ENCODE data around the gene SESTD1.
"Not testable (repeated sequence)": the region's sequence is repeated elsewhere in the genome, so short reads cannot be mapped to it uniquely, and the experiment has no call there.

Gene SESTD1

DNA sequence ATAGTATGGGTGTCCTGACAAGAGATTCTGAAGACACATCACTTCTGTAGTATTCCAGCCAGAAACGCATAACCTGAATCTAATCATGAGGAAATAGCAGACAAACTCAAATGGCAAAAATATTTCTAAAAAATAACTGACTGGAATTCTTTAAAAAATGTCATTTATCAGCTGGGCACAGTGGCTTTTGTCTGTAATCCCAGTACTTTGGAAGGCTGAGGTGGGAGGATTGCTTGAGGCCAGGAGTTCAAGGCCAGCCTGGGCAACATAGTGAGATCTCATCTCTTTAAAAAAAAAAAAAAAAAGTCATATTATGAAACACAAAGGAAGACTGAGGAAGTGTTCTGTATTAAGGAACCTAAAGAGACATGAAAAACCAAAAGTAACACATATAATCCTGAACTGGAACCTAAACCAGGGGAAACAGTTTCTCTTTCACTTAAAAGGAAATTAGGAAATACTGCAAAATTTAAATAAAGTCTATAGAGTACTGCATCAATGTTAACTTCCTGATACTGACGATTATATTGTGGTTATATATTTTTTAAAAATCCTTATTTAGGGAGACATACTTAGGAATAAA lies 29.9 kb downstream of the SESTD1 start:
- Mint-ChIP-seq H3K27ac (no peak overlapping the region), H3K36me3 (peaks cover 10% of the 10 kb centered on the region), H3K4me1 (peaks cover 32% of the 10 kb centered on the region), H3K4me3 (no peak overlapping the region), H3K27me3 (no peaks in the 10 kb centered on the region), H3K9me3 (peaks cover 4% of the 10 kb centered on the region)
- ATAC-seq = no peak

DNA sequence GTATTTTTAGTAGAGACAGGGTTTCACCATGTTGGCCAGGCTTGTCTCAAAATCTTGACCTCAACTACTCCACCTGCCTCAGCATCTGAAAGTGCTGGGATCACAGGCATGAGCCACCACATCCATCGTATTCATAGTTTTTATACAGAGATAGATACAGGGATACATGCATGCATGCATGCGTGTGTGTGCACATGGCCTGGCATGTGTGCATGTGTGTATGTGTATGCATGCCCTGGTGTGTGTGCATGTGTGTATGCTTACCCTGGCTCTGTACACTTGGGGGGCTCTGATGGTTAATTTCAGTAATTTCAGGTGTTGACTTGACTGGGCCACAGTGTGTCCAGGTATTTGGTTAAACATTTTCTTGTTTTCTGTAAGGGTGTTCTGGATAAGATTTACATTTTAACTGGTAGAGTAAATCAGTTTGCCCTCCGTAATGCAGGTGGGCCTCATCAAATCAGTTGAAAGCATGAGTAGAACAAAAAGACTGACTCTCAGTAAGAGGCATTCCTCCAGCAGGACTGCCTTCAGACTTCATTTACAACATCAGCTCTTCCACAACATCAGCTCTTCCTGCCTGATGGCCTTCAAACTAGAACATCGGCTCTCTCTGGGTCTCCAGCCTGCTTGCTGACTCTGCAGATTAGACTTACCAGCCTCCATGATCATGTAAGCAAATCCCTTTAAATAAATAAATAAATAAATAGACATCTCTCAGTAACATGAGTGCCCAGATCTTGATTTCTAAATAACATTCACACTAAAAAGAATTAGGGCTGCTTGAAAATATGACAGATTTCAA lies 30.8 kb downstream of the SESTD1 start:
- ATAC-seq = no peak
- Mint-ChIP-seq H3K27me3 (no peaks in the 10 kb centered on the region), H3K36me3 (peaks cover 10% of the 10 kb centered on the region), H3K4me3 (no peak overlapping the region), H3K27ac (no peak overlapping the region), H3K9me3 (peaks cover 4% of the 10 kb centered on the region), H3K4me1 (peaks cover 24% of the 10 kb centered on the region)

DNA sequence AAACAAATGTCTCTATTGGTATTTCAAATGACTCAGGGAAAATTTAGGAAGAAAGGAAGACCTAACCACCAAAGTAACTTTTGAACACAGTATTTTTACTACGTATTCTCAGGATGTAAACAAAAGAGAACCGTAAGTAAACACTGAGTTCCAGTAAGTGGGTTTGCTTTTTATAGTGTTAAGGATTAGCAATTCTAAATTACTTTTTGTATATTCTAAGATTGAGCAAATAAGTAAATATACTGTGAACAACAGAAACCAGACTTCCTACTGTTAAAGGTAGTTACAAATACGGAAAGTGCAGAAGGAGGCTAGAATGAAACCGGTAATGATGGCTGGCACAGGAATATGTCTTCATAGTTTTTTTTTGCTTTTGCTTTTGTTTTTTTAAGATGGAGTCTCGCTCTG lies 31.5 kb downstream of the SESTD1 start:
- no peak overlapping the region for H3K27ac Mint-ChIP-seq
- H3K36me3 Mint-ChIP-seq = peaks cover 10% of the 10 kb centered on the region
- H3K27me3 Mint-ChIP-seq = no peaks in the 10 kb centered on the region
- no peak for ATAC-seq
- peaks cover 21% of the 10 kb centered on the region for H3K4me1 Mint-ChIP-seq
- no peak overlapping the region for H3K4me3 Mint-ChIP-seq
- peaks cover 4% of the 10 kb centered on the region for H3K9me3 Mint-ChIP-seq

DNA sequence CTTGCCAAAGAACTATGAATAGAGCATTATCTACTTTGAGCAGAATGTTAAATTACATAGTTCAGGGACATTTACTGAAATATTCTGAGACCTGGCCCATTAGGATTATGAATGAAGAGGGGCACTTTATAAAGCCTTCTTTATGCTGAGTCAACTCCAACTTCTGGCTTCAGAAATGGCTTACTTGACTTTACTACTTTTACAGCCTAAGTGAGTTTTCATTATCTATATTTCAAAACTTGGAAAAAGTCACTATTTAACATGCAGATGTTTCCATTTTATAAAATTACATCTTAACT lies 37.7 kb downstream of the SESTD1 start:
- no peak for ATAC-seq
- Mint-ChIP-seq H3K4me3 (no peak overlapping the region), H3K36me3 (no peaks in the 10 kb centered on the region), H3K27me3 (no peaks in the 10 kb centered on the region), H3K4me1 (peaks cover 29% of the 10 kb centered on the region), H3K27ac (no peak overlapping the region), H3K9me3 (no peaks in the 10 kb centered on the region)

DNA sequence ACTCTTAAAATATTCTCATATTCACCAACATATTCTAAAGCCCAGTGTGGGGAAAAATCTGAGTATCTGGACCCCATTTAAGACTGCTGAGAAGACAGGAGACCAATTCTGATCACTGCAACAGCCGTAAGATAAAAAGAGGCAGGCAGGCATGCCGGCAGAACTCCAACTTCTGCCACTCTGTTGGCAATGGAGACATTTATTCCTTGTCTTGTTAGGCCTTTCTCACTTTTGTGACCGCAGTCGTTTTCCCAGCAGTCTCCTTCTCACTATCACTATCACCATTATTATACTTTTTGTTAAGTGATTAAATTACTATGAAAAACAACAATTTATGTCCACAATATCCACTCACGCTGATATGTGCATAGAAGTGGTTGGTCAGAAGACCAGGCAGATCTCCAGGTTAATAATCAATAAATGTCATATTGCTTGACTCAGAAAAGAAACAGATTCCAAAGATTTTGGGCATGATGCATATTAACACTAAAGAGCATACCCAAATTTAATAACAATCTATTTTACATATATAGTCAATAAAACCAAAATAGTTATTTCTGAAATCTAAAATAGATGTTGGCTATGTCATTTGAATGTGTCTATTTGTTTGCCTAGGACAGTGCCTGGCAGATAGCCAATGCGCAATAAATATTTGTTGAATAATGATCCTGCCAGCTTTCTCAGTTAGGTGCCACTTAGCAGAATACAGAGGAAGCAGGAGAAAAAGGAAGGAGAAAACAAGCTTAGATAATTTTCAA lies 38.2 kb downstream of the SESTD1 start:
- ATAC-seq = no peak
- no peaks in the 10 kb centered on the region for H3K9me3 Mint-ChIP-seq
- no peak overlapping the region for H3K27ac Mint-ChIP-seq
- peaks cover 29% of the 10 kb centered on the region for H3K4me1 Mint-ChIP-seq
- no peak overlapping the region for H3K4me3 Mint-ChIP-seq
- H3K36me3 Mint-ChIP-seq = no peaks in the 10 kb centered on the region
- no peaks in the 10 kb centered on the region for H3K27me3 Mint-ChIP-seq

DNA sequence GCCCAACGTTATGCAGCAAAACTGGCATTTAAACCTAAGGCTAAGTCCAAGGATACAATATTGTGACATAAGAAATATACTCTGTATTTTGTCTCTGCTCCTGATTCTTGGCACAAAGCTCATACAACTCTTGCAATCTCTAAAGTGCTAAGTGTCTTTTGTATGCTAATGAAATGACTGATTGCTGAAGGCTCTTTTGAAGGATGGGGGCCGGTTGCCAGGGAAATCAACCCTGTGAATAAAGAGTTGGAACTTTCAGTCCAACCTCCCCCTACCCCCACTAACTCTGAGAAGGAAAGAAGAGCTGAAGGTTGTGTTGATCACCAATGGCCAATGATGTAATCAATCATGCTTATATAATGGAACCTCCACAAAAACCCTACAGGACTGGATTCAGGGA lies 40.3 kb downstream of the SESTD1 start:
- ATAC-seq = no peak
- Mint-ChIP-seq H3K27me3 (no peaks in the 10 kb centered on the region), H3K4me3 (no peak overlapping the region), H3K9me3 (no peaks in the 10 kb centered on the region), H3K27ac (no peak overlapping the region), H3K36me3 (no peaks in the 10 kb centered on the region), H3K4me1 (peaks cover 23% of the 10 kb centered on the region)

DNA sequence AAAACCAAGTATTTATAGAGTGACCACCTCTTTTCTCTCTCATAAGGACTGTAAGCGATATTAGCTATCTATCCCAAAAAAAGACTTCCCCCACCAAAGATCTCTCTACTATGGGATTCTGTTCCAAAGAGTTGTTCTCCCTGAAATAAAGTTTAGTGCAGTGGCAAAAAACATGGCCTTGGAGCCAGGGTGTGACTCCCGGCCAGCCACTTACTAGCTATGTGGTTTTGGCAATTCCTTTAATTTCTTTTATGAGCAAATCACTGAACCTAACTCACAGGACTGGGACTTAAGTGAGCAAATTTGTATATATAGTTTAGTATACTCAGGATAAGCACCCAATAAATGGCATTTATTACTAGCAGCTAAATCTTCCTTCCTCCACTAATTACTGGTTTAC lies 42.6 kb downstream of the SESTD1 start:
- H3K4me1 Mint-ChIP-seq = peaks cover 19% of the 10 kb centered on the region
- no peak overlapping the region for H3K4me3 Mint-ChIP-seq
- no peaks in the 10 kb centered on the region for H3K36me3 Mint-ChIP-seq
- H3K9me3 Mint-ChIP-seq = no peaks in the 10 kb centered on the region
- no peak for ATAC-seq
- H3K27ac Mint-ChIP-seq = no peak overlapping the region
- no peaks in the 10 kb centered on the region for H3K27me3 Mint-ChIP-seq

DNA sequence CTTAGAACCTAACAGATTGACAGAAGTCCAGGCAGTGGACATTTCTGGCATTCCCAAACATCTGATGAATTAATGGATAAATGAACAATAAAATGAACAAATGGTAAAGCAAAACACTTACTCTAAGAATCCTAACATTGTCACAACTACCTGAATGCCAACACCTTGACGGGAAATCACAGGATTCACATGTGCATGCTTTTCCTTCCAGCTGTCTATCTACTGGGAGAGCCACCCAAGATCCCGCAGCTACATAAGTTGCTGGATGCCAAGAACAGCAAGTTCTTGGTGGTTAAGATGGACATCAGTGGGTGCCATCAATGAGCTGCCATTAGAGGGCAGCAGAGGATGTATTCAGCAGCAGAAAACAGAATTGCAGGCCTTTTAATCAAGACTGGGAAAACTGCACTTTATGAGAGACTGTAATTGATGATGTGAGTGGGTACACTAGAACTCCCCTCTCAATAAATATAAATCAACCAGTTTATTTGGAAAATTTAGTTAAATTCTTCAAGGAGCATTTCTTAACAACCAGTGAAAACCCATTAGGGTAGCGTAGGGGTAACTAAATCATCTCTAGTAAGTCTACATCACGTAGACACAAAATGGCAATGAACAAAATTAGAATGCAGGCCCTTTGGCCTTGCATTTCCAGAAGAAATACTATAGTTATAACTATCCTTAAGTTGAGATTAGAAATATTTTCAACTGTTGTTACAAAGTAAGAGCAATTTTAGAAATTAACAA lies 45.6 kb downstream of the SESTD1 start:
- Mint-ChIP-seq H3K27ac (no peak overlapping the region), H3K9me3 (no peaks in the 10 kb centered on the region), H3K36me3 (peaks cover 10% of the 10 kb centered on the region), H3K4me1 (peaks cover 29% of the 10 kb centered on the region), H3K4me3 (no peak overlapping the region), H3K27me3 (no peaks in the 10 kb centered on the region)
- ATAC-seq = no peak

DNA sequence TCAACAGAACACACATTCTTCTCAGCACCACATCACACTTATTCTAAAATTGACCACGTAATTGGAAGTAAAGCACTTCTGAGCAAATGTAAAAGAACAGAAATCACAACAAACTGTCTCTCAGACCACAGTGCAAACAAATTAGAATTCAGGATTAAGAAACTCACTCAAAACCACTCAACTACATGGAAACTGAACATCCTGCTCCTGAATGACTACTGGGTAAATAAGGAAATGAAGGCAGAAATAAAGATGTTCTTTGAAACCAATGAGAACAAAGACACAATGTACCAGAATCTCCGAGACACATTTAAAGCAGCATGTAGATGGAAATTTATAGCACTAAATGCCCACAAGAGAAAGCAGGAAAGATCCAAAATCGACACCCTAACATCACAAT lies 50.0 kb downstream of the SESTD1 start:
- H3K4me1 Mint-ChIP-seq = peaks cover 42% of the 10 kb centered on the region

DNA sequence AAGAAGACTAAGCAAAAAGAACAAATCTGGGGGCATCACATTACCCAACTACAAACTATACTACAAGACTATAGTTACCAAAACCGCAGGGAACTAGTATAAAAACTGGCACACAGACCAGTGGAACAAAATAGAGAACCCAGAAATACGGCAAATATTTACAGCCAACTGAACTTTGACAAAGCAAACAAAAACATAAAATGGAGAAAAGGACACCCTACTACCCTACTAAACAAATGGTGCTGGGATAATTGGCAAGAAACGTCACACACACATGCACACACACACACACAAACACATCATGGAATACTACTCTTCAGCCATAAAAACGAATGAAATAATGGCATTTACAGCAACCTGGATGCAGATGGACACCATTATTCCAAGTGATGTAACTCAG lies 53.3 kb downstream of the SESTD1 start:
- Mint-ChIP-seq H3K9me3 (peaks cover 25% of the 10 kb centered on the region), H3K27ac (no peak overlapping the region), H3K4me1 (peaks cover 58% of the 10 kb centered on the region), H3K36me3 (peaks cover 71% of the 10 kb centered on the region), H3K27me3 (no peaks in the 10 kb centered on the region), H3K4me3 (no peak overlapping the region)
- no peak for ATAC-seq

More for the DNA sequence above, 50.0 kb downstream of the SESTD1 start:
- peaks cover 16% of the 10 kb centered on the region for H3K9me3 Mint-ChIP-seq
- not testable (repeated sequence) for H3K27ac Mint-ChIP-seq, ATAC-seq, H3K27me3 Mint-ChIP-seq, H3K4me3 Mint-ChIP-seq
- H3K36me3 Mint-ChIP-seq = peaks cover 47% of the 10 kb centered on the region

DNA sequence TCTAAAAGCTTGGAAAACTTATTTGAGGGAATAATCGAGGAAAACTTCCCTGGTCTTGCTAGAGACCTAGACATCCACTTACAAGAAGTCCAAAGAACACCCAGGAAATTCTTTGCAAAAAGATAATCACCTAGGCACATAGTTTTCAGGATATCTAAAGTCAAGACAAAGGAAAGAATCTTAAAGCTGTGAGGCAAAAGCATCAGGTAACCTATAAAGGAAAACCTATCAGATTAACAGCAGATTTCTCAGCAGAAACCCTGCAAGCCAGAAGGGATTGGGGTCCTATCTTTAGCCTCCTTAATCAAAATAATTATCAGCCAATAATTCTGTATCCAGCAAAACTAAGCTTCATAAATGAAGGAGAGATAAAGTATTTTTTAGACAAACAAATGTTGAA lies 56.4 kb downstream of the SESTD1 start:
- H3K36me3 Mint-ChIP-seq = peaks cover 62% of the 10 kb centered on the region
- not testable (repeated sequence) for H3K4me3 Mint-ChIP-seq, H3K27ac Mint-ChIP-seq, ATAC-seq, H3K27me3 Mint-ChIP-seq
- peaks cover 24% of the 10 kb centered on the region for H3K9me3 Mint-ChIP-seq
- peaks cover 35% of the 10 kb centered on the region for H3K4me1 Mint-ChIP-seq

DNA sequence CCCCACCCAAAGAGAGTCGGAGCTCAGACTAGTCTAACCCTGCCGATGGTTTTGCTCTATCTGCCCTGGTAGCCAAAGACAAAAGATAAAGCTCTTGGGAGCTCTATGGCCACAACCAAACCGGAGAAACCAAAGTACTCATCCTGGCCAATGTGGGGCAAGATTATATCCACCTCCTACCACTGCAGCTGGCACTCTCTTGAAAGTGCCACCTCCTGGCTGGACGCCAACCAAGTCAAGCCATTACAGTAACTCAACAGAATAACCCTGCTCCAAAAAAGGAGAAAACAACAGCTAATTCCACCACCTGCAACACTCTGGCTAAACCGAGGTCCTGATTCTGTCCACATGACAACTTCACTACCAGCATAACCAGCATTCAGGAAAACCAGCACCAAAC lies 57.6 kb downstream of the SESTD1 start:
- Mint-ChIP-seq H3K4me1 (peaks cover 43% of the 10 kb centered on the region), H3K9me3 (peaks cover 31% of the 10 kb centered on the region), H3K4me3 (no peak overlapping the region), H3K27me3 (no peaks in the 10 kb centered on the region), H3K27ac (no peak overlapping the region), H3K36me3 (peaks cover 62% of the 10 kb centered on the region)
- no peak for ATAC-seq

DNA sequence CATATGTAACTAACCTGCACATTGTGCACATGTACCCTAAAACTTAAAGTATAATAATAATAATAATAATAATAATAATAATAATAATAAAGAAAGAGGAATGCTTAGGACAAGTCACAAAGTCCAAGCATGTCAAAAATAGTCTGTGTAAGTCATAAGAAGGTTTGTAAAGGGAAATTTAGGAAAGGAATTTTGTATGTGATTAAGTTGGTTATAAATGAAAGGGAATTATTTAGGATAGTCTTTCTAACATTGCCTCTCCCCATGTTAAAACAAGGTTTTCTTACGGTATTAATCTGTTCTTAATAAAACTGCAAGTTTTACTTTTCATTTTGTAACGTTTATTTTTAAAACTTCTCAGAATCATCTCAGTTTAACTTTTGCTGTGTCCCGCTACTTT lies 62.8 kb downstream of the SESTD1 start:
- peaks cover 21% of the 10 kb centered on the region for H3K9me3 Mint-ChIP-seq
- no peak for ATAC-seq
- no peak overlapping the region for H3K4me3 Mint-ChIP-seq
- peaks cover 29% of the 10 kb centered on the region for H3K36me3 Mint-ChIP-seq
- H3K27ac Mint-ChIP-seq = no peak overlapping the region
- peaks cover 13% of the 10 kb centered on the region for H3K4me1 Mint-ChIP-seq
- H3K27me3 Mint-ChIP-seq = no peaks in the 10 kb centered on the region

DNA sequence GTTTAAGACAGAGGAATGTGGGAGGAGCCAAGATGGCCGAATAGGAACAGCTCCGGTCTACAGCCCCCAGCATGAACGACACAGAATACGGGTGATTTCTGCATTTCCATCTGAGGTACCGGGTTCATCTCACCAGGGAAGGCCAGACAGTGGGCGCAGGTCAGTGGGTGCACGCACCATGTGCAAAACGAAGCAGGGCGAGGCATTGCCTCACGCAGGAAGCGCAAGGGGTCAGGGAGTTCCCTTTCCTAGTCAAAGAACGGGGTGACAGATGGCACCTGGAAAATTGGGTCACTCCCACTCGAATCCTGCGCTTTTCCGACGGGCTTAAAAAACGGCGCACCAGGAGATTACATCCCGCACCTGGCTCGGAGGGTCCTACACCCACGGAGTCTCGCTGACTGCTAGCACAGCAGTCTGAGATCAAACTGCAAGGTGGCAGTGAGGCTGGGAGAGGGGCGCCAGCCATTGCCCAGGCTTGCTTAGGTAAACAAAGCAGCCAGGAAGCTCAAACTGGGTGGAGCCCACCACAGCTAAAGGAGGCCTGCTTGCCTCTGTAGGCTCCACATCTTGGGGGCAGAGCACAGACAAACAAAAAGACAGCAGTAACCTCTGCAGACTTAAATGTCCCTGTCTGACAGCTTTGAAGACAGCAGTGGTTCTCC lies 68.6 kb downstream of the SESTD1 start:
- ATAC-seq, H3K27ac Mint-ChIP-seq, H3K27me3 Mint-ChIP-seq, H3K4me3 Mint-ChIP-seq: not testable (repeated sequence)
- H3K36me3 Mint-ChIP-seq = peaks cover 41% of the 10 kb centered on the region
- peaks cover 30% of the 10 kb centered on the region for H3K4me1 Mint-ChIP-seq
- peaks cover 11% of the 10 kb centered on the region for H3K9me3 Mint-ChIP-seq

DNA sequence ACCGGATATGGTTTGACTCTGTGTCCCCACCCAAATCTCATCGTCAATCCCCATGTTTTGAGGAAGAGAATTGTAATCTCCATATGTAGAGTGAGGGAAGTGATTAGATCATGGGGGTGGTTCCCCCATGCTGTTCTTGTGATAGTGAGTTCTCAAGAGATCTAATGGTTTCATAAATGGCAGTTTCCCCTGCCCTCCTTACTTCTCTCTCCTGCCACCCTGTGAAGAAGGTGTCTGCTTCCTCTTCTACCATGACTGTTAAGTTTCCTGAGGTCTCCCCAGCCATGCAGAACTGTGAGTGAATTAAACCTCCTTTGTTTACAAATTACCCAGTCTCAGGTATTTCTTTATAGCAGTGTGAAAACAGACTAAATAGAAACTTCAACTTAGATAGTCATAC lies 69.5 kb downstream of the SESTD1 start:
- H3K9me3 Mint-ChIP-seq = peaks cover 12% of the 10 kb centered on the region

More for the DNA sequence above, 69.5 kb downstream of the SESTD1 start:
- Mint-ChIP-seq H3K27ac (no peak overlapping the region), H3K4me3 (no peak overlapping the region), H3K4me1 (peaks cover 30% of the 10 kb centered on the region), H3K36me3 (peaks cover 50% of the 10 kb centered on the region), H3K27me3 (no peaks in the 10 kb centered on the region)
- ATAC-seq = no peak

Measured in stimulated activated memory B cell treated with anti-CD40 and anti-IgM and Interleukin-4, amounts not matched to agents 10 μg/mL and 1 μg/mL and 100 μg/mL, for 72 hours (primary cell).